HepG2 (cell line): Measurements from ENCODE around the gene PRKAG3. TPM values are rescaled to one million over a fixed set of nuclear protein-coding genes. Genes with fewer than 3 reads are reported as not detected.
"Not testable (repeated sequence)": the region's sequence is repeated elsewhere in the genome, so short reads cannot be mapped to it uniquely, and the experiment has no call there.

Source experiments
- ATAC-seq: fragments of 200-7000 bp; cut with Tn5 transposase; 3 replicates; pipeline ENCODE4 v1.9.1; 2020; ENCODE audit warnings: mild to moderate bottlenecking, moderate library complexity
- BruUV-seq: library from RNA; stranded (reverse); fragments of 400-500 nt; replicated peaks from 2 replicates; lab custom pipeline; 2021; lab: Mats Ljungman, UMichigan
- CTCF ChIA-PET: fragments of 300-600 bp; formaldehyde crosslinking; extraction: SDS; loops from one replicate; lab custom pipeline; 2021; ENCODE audit warnings: low total read pairs, inconsistent platforms, low intra/inter-chr PET ratio; lab: Yijun Ruan, JAX
- POLR2A ChIA-PET: fragments of 350-600 bp; sonication (Branson Sonifier 250); formaldehyde crosslinking; loops from one replicate; lab custom pipeline; 2020; ENCODE audit warnings: antibody characterized with exemption, inconsistent platforms; lab: Yijun Ruan, JAX
- DNase-seq: peaks from one replicate; pipeline ENCODE4 v3.0.0-alpha.2; 2015; ENCODE audit warnings: low spot score
- FAIRE-seq: peaks from 3 replicates; lab custom pipeline; 2011; peaks lifted over from hg19 to GRCh38; lab: Jason Lieb, UNC
- H2AFZ ChIP-seq: one replicate; pipeline ENCODE4 v1.6.1; 2011; ENCODE audit warnings: low read length, inconsistent platforms
- H3K27ac ChIP-seq: fragments of 300-600 bp; 3 replicates; pipeline ENCODE4 v1.8.0; 2011; ENCODE audit warnings: mixed run types, mild to moderate bottlenecking, mixed read lengths, low read length, inconsistent platforms; ENCODE audit not compliant: insufficient read depth; ENCODE audit errors: extremely low read length
- H3K27me3 ChIP-seq, 2 experiments: fragments of 200-600 bp in 1 of 2; 2 replicates in 1 of 2; 3 replicates in 1 of 2; pipeline versions ENCODE4 v1.6.0 to v1.8.0; 2011; ENCODE audit warnings: low read length in 2 of 2, mild to moderate bottlenecking in 2 of 2, moderate library complexity in 2 of 2, inconsistent platforms in 1 of 2; ENCODE audit not compliant: insufficient read depth in 2 of 2, control insufficient read depth in 1 of 2
- H3K36me3 ChIP-seq, 2 experiments: fragments of 200-600 bp in 1 of 2; replicated peaks in 1 of 2; 2 replicates in 1 of 2; 3 replicates in 1 of 2; pipeline versions ENCODE4 v1.5.1 to v1.8.0; 2011; ENCODE audit warnings: low read length in 2 of 2, inconsistent platforms in 1 of 2; ENCODE audit not compliant: insufficient read depth in 2 of 2, control insufficient read depth in 1 of 2
- H3K4me1 ChIP-seq: 2 replicates; pipeline ENCODE4 v1.5.1; 2012; ENCODE audit warnings: low read length, inconsistent platforms; ENCODE audit not compliant: insufficient read depth
- H3K4me2 ChIP-seq: 2 replicates; pipeline ENCODE4 v1.6.0; 2011; ENCODE audit warnings: low read depth, low read length, inconsistent platforms
- H3K4me3 ChIP-seq, 3 experiments: fragments of 200-600 bp in 1 of 3; sonication (generic), shearing (Covaris generic) in 1 of 3; replicated peaks in 1 of 3; 2 replicates each; pipeline ENCODE4 v1.5.1; 2011 to 2016; ENCODE audit warnings: low read length in 3 of 3, inconsistent platforms in 2 of 3, low read depth in 2 of 3, mild to moderate bottlenecking in 2 of 3, control low read depth in 1 of 3, mixed read lengths in 1 of 3; ENCODE audit not compliant: insufficient read depth in 1 of 3
- H3K79me2 ChIP-seq: one replicate; pipeline ENCODE4 v1.6.1; 2011; ENCODE audit warnings: low read length, inconsistent platforms; ENCODE audit not compliant: insufficient read depth
- H3K9ac ChIP-seq: 2 replicates; pipeline ENCODE4 v1.6.0; 2011; ENCODE audit warnings: mild to moderate bottlenecking, low read depth, low read length, inconsistent platforms; ENCODE audit not compliant: insufficient read depth
- H3K9me3 ChIP-seq: 2 replicates; pipeline ENCODE4 v1.5.1; 2012; ENCODE audit warnings: mild to moderate bottlenecking, low read length
- H4K20me1 ChIP-seq: 2 replicates; pipeline ENCODE4 v1.6.0; 2011; ENCODE audit warnings: inconsistent platforms, mild to moderate bottlenecking, low read length, moderate library complexity; ENCODE audit not compliant: insufficient read depth
- FOXP4 ChIP-seq: sonication (generic); formaldehyde crosslinking; IDR thresholded peaks from 2 replicates; pipeline ENCODE4 v1.4.0; 2020; ENCODE audit warnings: missing genetic modification reagents
- PATZ1 ChIP-seq: sonication (generic); formaldehyde crosslinking; IDR thresholded peaks from 2 replicates; pipeline ENCODE4 v1.4.0; 2020; ENCODE audit warnings: missing genetic modification reagents
- TFDP1 ChIP-seq: IDR thresholded peaks from 2 replicates; pipeline ENCODE4 v1.6.1; 2016; ENCODE audit warnings: missing compliant biosample characterization, missing genetic modification reagents, borderline replicate concordance
- ZBTB33 ChIP-seq: sonication (generic); formaldehyde crosslinking; IDR thresholded peaks from 2 replicates; pipeline ENCODE4 v1.4.0; 2020; ENCODE audit warnings: missing genetic modification reagents
- WGBS: methylation state at CpG from one replicate; pipeline ENCODE4 v1.1.6; 2017; ENCODE audit warnings: low lambda C conversion rate; 5-methylcytosine and 5-hydroxymethylcytosine counted together
- in situ Hi-C: cut with HindIII; loops from 2 replicates; pipeline ENCODE4 v1.10.0; 2017; ENCODE audit warnings: low pct_unique_long_range_greater_than_20kb; ENCODE audit not compliant: extremely low pct_ligation_motif_present
- intact Hi-C: fragments of 100-400 bp; cut with micrococcal nuclease; formaldehyde crosslinking; loops from one replicate; pipeline ENCODE4 v1.10.0; 2022; ENCODE audit not compliant: unreplicated experiment
- polyA plus RNA-seq, 8 experiments: library from polyadenylated mRNA; depleted of rRNA in 3 of 8; stranded (reverse) in 7 of 8; unstranded in 1 of 8; fragments of >200 nt; fragmentation: Illumina TruSeq in 4 of 8; extraction: Trizol in 4 of 8; gene quantifications; 2 replicates each; pipeline versions ENCODE4 v1.2.1 to v1.2.3, GENCODE V29; 2011 to 2016; ENCODE audit warnings: low read depth in 4 of 8, missing spikeins in 1 of 8, mixed read lengths in 1 of 8; ENCODE audit not compliant: insufficient read depth in 1 of 8
- total RNA-seq, 5 experiments: library from RNA; depleted of rRNA; stranded (reverse); fragments of >200 nt; fragmentation: Illumina TruSeq; extraction: Trizol; gene quantifications; 2 replicates each; pipeline ENCODE4 v1.2.3, GENCODE V29; 2016; ENCODE audit warnings: low read depth in 1 of 5

The PRKAG3 gene
- total and polyA plus RNA-seq, 2 of the 13 experiments (the other 11 are each of a cell fraction or from before 2014, with no cell fraction given), result not detected

- TF ChIP-seq FOXP4 (CRISPR knock-in tag) (peak; percentile 13; the same call in 1 of the 2 replicates), TFDP1 (CRISPR knock-in tag) (peak; percentile 30; the same call in 1 of the 2 replicates), ZBTB33 (CRISPR knock-in tag) (0 out of 2 replicates have a peak, but pooled peaks have one; percentile 18), PATZ1 (peak; percentile 41; the same call in 1 of the 2 replicates)
Measured at GRCh38 chr2:218846963-218847362, 15.4 kb upstream of the PRKAG3 start (continued).

GRCh38 chr2:218844334-218844733 lies 12.7 kb upstream of the PRKAG3 start:
- H3K9ac ChIP-seq, H3K9me3 ChIP-seq, FAIRE-seq, ATAC-seq, H3K4me3 ChIP-seq, intact Hi-C loops, DNase-seq, H3K27ac ChIP-seq, H3K4me2 ChIP-seq, H3K79me2 ChIP-seq, POLR2A ChIA-PET, H3K36me3 ChIP-seq, BruUV-seq, H4K20me1 ChIP-seq, CTCF ChIA-PET, H2AFZ ChIP-seq: not testable (repeated sequence)
- in situ Hi-C loops, result loop anchor here (25.0 kb wide), 1 partner anchor 107 kb away; no protein-coding TSS in a partner anchor
- Histone ChIP-seq H3K27me3 (peaks cover 0 to 21% of the 10 kb centered on the region in 2 experiments; a peak in 4 of 5 replicates), H3K4me1 (peaks cover 18% of the 10 kb centered on the region)
- WGBS, result 69% methylated on average over 5 of the region's 5 CpGs
